IMR-90 (cell line): ENCODE results near the gene PSEN1. TPM values are rescaled to one million over a fixed set of nuclear protein-coding genes. Genes with fewer than 3 reads are reported as not detected.

ENCODE experiments used
- ATAC-seq: fragments of 200-7000 bp; cut with Tn5 transposase; 2 replicates; pipeline ENCODE4 v1.9.1; 2020; ENCODE audit warnings: low read depth, mild to moderate bottlenecking, moderate library complexity
- BruUV-seq: library from RNA; stranded (reverse); fragments of 400-500 nt; replicated peaks from 2 replicates; lab custom pipeline; 2021; lab: Mats Ljungman, UMichigan
- CTCF ChIA-PET: fragments of 300-600 bp; formaldehyde crosslinking; extraction: SDS; loops from one replicate; lab custom pipeline; 2021; ENCODE audit warnings: antibody characterized with exemption; lab: Yijun Ruan, JAX
- POLR2A ChIA-PET: fragments of 300-600 bp; sonication (Branson Sonifier 250); formaldehyde crosslinking; loops from one replicate; lab custom pipeline; 2022; ENCODE audit warnings: antibody characterized with exemption; ENCODE audit not compliant: unreplicated experiment; lab: Charles Lee
- DNase-seq: peaks from one replicate; pipeline ENCODE4 v3.0.0; 2013
- H2AFZ ChIP-seq: replicated peaks from 2 replicates; pipeline ENCODE3; 2013; ENCODE audit warnings: low read length, mild to moderate bottlenecking; ENCODE audit not compliant: poor library complexity
- H2AK5ac ChIP-seq: 2 replicates; pipeline ENCODE4 v1.6.1; 2013; ENCODE audit warnings: low read depth, low read length, inconsistent platforms
- H2AK9ac ChIP-seq: replicated peaks from 2 replicates; pipeline ENCODE3; 2013; ENCODE audit warnings: mild to moderate bottlenecking, low read depth, low read length, moderate library complexity; ENCODE audit not compliant: poor library complexity
- H2BK120ac ChIP-seq: 2 replicates; pipeline ENCODE4 v1.6.1; 2013; ENCODE audit warnings: low read depth, low read length, inconsistent platforms
- H2BK15ac ChIP-seq: 3 replicates; pipeline ENCODE4 v1.6.1; 2013; ENCODE audit warnings: low read depth, low read length, inconsistent platforms
- H2BK20ac ChIP-seq: 2 replicates; pipeline ENCODE4 v1.6.1; 2013; ENCODE audit warnings: low read depth, mild to moderate bottlenecking, inconsistent platforms, low read length, moderate library complexity
- H2BK5ac ChIP-seq: 2 replicates; pipeline ENCODE4 v1.6.1; 2013; ENCODE audit warnings: mild to moderate bottlenecking, low read depth, low read length, inconsistent platforms; ENCODE audit not compliant: poor library complexity, severe bottlenecking
- H3K14ac ChIP-seq: replicated peaks from 2 replicates; pipeline ENCODE4 v1.6.1; 2013; ENCODE audit warnings: low read depth, low read length, inconsistent platforms
- H3K18ac ChIP-seq: 2 replicates; pipeline ENCODE4 v1.6.1; 2013; ENCODE audit warnings: low read depth, low read length, control low read depth
- H3K23ac ChIP-seq: 2 replicates; pipeline ENCODE4 v1.6.1; 2013; ENCODE audit warnings: low read depth, low read length, inconsistent platforms
- H3K27ac ChIP-seq: 2 replicates; pipeline ENCODE4 v1.5.1; 2013; ENCODE audit warnings: mild to moderate bottlenecking, control low read depth, low read length; ENCODE audit not compliant: insufficient read depth
- H3K27me3 ChIP-seq: 2 replicates; pipeline ENCODE4 v1.6.1; 2013; ENCODE audit warnings: low read length; ENCODE audit not compliant: control insufficient read depth, insufficient read depth
- H3K36me3 ChIP-seq: 2 replicates; pipeline ENCODE4 v1.6.1; 2013; ENCODE audit warnings: low read length, mixed read lengths; ENCODE audit not compliant: control insufficient read depth, insufficient read depth
- H3K4ac ChIP-seq: 2 replicates; pipeline ENCODE4 v1.6.1; 2013; ENCODE audit warnings: low read depth, low read length, inconsistent platforms
- H3K4me1 ChIP-seq: 2 replicates; pipeline ENCODE4 v1.6.1; 2013; ENCODE audit warnings: low read length, mixed read lengths; ENCODE audit not compliant: control insufficient read depth, insufficient read depth
- H3K4me2 ChIP-seq: 2 replicates; pipeline ENCODE4 v1.6.1; 2013; ENCODE audit warnings: low read depth, mild to moderate bottlenecking, control low read depth, low read length, moderate library complexity
- H3K4me3 ChIP-seq: 2 replicates; pipeline ENCODE4 v1.5.1; 2013; ENCODE audit warnings: low read depth, mild to moderate bottlenecking, control low read depth, low read length, moderate library complexity; ENCODE audit not compliant: insufficient read depth
- H3K56ac ChIP-seq: 2 replicates; pipeline ENCODE4 v1.6.1; 2013; ENCODE audit warnings: low read length, inconsistent platforms; ENCODE audit not compliant: insufficient read depth; ENCODE audit errors: extremely low read depth
- H3K79me1 ChIP-seq, 2 experiments: 2 replicates each; pipeline ENCODE4 v1.6.1; 2013; ENCODE audit warnings: low read length in 2 of 2, inconsistent platforms in 1 of 2, low read depth in 1 of 2
- H3K9ac ChIP-seq: 2 replicates; pipeline ENCODE4 v1.6.1; 2013; ENCODE audit warnings: low read depth, low read length, control low read depth
- H3K9me1 ChIP-seq: 2 replicates; pipeline ENCODE4 v1.6.1; 2013; ENCODE audit warnings: low read length, inconsistent platforms; ENCODE audit not compliant: insufficient read depth
- H3K9me3 ChIP-seq: 2 replicates; pipeline ENCODE4 v1.6.1; 2013; ENCODE audit warnings: low read length; ENCODE audit not compliant: control insufficient read depth, insufficient read depth
- H4K20me1 ChIP-seq: 2 replicates; pipeline ENCODE4 v1.6.1; 2013; ENCODE audit warnings: low read length, inconsistent platforms; ENCODE audit not compliant: insufficient read depth
- H4K5ac ChIP-seq: 2 replicates; pipeline ENCODE4 v1.6.1; 2013; ENCODE audit warnings: mild to moderate bottlenecking, low read depth, low read length, control low read depth
- H4K8ac ChIP-seq, 2 experiments: 2 replicates each; pipeline ENCODE4 v1.6.1; 2013; ENCODE audit warnings: low read depth in 2 of 2, low read length in 2 of 2, control low read depth in 1 of 2, inconsistent platforms in 1 of 2
- H4K91ac ChIP-seq: 2 replicates; pipeline ENCODE4 v1.6.1; 2013; ENCODE audit warnings: low read depth, low read length, inconsistent platforms; ENCODE audit not compliant: insufficient read depth
- MAZ ChIP-seq: IDR thresholded peaks from 2 replicates; pipeline ENCODE4 v1.6.1; 2012; ENCODE audit warnings: low read depth, mild to moderate bottlenecking, low read length, improper control_type of control experiment, moderate library complexity, borderline replicate concordance
- WGBS, 2 experiments: methylation state at CpG; one replicate each; pipeline versions ENCODE4 v1.1.5 to v1.1.7; 2013; ENCODE audit warnings: missing lambda C conversion rate in 2 of 2; ENCODE audit not compliant: insufficient read length in 1 of 2; ENCODE audit errors: extremely low coverage in 2 of 2; 5-methylcytosine and 5-hydroxymethylcytosine counted together
- dilution Hi-C: fragments of 300-500 bp; cut with HindIII; formaldehyde crosslinking; loops from one replicate; pipeline ENCODE4 v1.14.3; 2018; ENCODE audit warnings: low sequenced_read_pairs; ENCODE audit not compliant: unreplicated experiment
- in situ Hi-C: fragments of 300-500 bp; cut with MboI; formaldehyde crosslinking; loops from 3 replicates; pipeline ENCODE4 v1.14.3; 2019; ENCODE audit warnings: low sequenced_read_pairs, inconsistent platforms, mixed read lengths
- intact Hi-C: fragments of 100-400 bp; cut with micrococcal nuclease; formaldehyde crosslinking; loops from 2 replicates; pipeline ENCODE4 v1.10.0; 2022
- polyA plus RNA-seq, 3 experiments: library from polyadenylated mRNA; depleted of rRNA; stranded (reverse); fragments of >200 nt; gene quantifications; 2 replicates each; pipeline ENCODE4 v1.2.3, GENCODE V29; 2012; ENCODE audit warnings: low replicate concordance in 1 of 3
- total RNA-seq: library from RNA; depleted of rRNA; stranded (reverse); fragments of >200 nt; gene quantifications from 2 replicates; pipeline ENCODE4 v1.2.3, GENCODE V29; 2012

PSEN1 gene
- total and polyA plus RNA-seq, 2 of the 4 experiments (the other 2 are of a cell fraction): 14.8 to 62.7 TPM

GRCh38 chr14:73243341-73243740 is 107.0 kb downstream of the PSEN1 start:
- WGBS, 2 experiments: no CpG with 5 or more reads among the region's 3 CpGs
- dilution Hi-C loops (no loop called here), in situ Hi-C loops (no loop called here), intact Hi-C loops (no loop called here)
- no peak overlapping the region for H3K27ac ChIP-seq
- H2BK5ac ChIP-seq: no peak overlapping the region
- no peak overlapping the region for H3K14ac ChIP-seq
- no TSS peak for BruUV-seq
- no peak overlapping the region for H2BK15ac ChIP-seq
- no peak for DNase-seq
- no peak overlapping the region for H3K23ac ChIP-seq
- no peak overlapping the region for H4K91ac ChIP-seq
- peaks cover 2% of the 10 kb centered on the region for H3K9me3 ChIP-seq
- H3K4me2 ChIP-seq: no peak overlapping the region
- H2AFZ ChIP-seq: no peak overlapping the region
- ATAC-seq: no peak
- no peak overlapping the region for H2BK120ac ChIP-seq
- no peak overlapping the region for H3K56ac ChIP-seq
- no peak overlapping the region for H3K9ac ChIP-seq
- H3K79me1 ChIP-seq: peaks cover 0 to 11% of the 10 kb centered on the region in 2 experiments; a peak in 2 of 4 replicates
- ChIA-PET POLR2A (interaction anchor here (0.8 kb wide), 1 partner anchor 13 kb away, joined by 16 read pairs; no protein-coding TSS in a partner anchor), CTCF (no interaction called here)
- peaks cover 5% of the 10 kb centered on the region; the same call in 1 of the 2 replicates for H4K20me1 ChIP-seq
- no peak overlapping the region for H3K18ac ChIP-seq
- H3K36me3 ChIP-seq: no peaks in the 10 kb centered on the region
- H2AK5ac ChIP-seq: no peak overlapping the region
- no peak overlapping the region for H4K5ac ChIP-seq
- H2BK20ac ChIP-seq: no peak overlapping the region
- peaks cover 10% of the 10 kb centered on the region for H3K9me1 ChIP-seq
- TF ChIP-seq MAZ: no peak
- no peak overlapping the region for H2AK9ac ChIP-seq
- H4K8ac ChIP-seq: no peak overlapping the region
- no peak overlapping the region for H3K4me3 ChIP-seq
- H3K27me3 ChIP-seq: peaks cover 21% of the 10 kb centered on the region
- peaks cover 13% of the 10 kb centered on the region for H3K4me1 ChIP-seq
- no peak overlapping the region for H3K4ac ChIP-seq
